K562 (cell line): ENCODE data around the gene AMBRA1. TPM values are rescaled to one million over a fixed set of nuclear protein-coding genes. Genes with fewer than 3 reads are reported as not detected.

ENCODE experiments used
- ATAC-seq: fragments of 200-7000 bp; cut with Tn5 transposase; 3 replicates; pipeline ENCODE4 v1.9.1; 2020; ENCODE audit warnings: moderate library complexity
- BruUV-seq: library from RNA; stranded (reverse); fragments of 400-500 nt; replicated peaks from 2 replicates; lab custom pipeline; 2021; lab: Mats Ljungman, UMichigan
- CTCF ChIA-PET: fragments of 300-600 bp; formaldehyde crosslinking; extraction: SDS; loops from one replicate; lab custom pipeline; 2021; ENCODE audit warnings: low intra/inter-chr PET ratio; lab: Yijun Ruan, JAX
- POLR2A ChIA-PET: fragments of 300-600, 350-650 bp; sonication (Branson Sonifier 250); formaldehyde crosslinking; extraction: SDS; loops from one replicate; lab custom pipeline; 2021; ENCODE audit warnings: antibody characterized with exemption, inconsistent platforms; lab: Yijun Ruan, JAX
- DNase-seq, 4 experiments: peaks; one replicate each; pipeline versions ENCODE4 v3.0.0 to v3.0.0-alpha.2; 2011 to 2018; ENCODE audit warnings: low spot score in 3 of 4, mixed read lengths in 3 of 4; ENCODE audit errors: extremely low read depth in 1 of 4
- FAIRE-seq: peaks from 2 replicates; lab custom pipeline; 2011; peaks lifted over from hg19 to GRCh38; lab: Jason Lieb, UNC
- H2AFZ ChIP-seq: 2 replicates; pipeline ENCODE4 v1.6.0; 2011; ENCODE audit warnings: low read depth, low read length, control low read depth, inconsistent platforms
- H3K27ac ChIP-seq: fragments of 200-600 bp; 3 replicates; pipeline ENCODE4 v1.8.0; 2011; ENCODE audit warnings: low read depth, mild to moderate bottlenecking, control low read depth, inconsistent platforms, low read length, moderate library complexity, mixed read lengths; ENCODE audit errors: extremely low read depth
- H3K27me3 ChIP-seq, 2 experiments: fragments of 300-600 bp in 1 of 2; 2 replicates in 1 of 2; 3 replicates in 1 of 2; pipeline versions ENCODE4 v1.6.0 to v1.8.0; 2011; ENCODE audit warnings: inconsistent platforms in 2 of 2, low read length in 2 of 2, mild to moderate bottlenecking in 1 of 2, mixed read lengths in 1 of 2, moderate library complexity in 1 of 2; ENCODE audit not compliant: control insufficient read depth in 2 of 2, insufficient read depth in 2 of 2
- H3K36me3 ChIP-seq: fragments of 300-600 bp; 3 replicates; pipeline ENCODE4 v1.8.0; 2011; ENCODE audit warnings: mild to moderate bottlenecking, low read length, inconsistent platforms; ENCODE audit not compliant: control insufficient read depth, insufficient read depth
- H3K4me1 ChIP-seq, 2 experiments: fragments of 200-600 bp in 1 of 2; replicated peaks in 1 of 2; 2 replicates in 1 of 2; 3 replicates in 1 of 2; pipeline versions ENCODE4 v1.5.1 to v1.8.0; 2011; ENCODE audit warnings: inconsistent platforms in 2 of 2, low read length in 2 of 2, mild to moderate bottlenecking in 1 of 2, mixed read lengths in 1 of 2, moderate library complexity in 1 of 2; ENCODE audit not compliant: control insufficient read depth in 2 of 2, insufficient read depth in 2 of 2
- H3K4me2 ChIP-seq: 2 replicates; pipeline ENCODE4 v1.6.1; 2011; ENCODE audit warnings: low read length, control low read depth, inconsistent platforms, mixed read lengths; ENCODE audit not compliant: insufficient read depth
- H3K4me3 ChIP-seq: fragments of 200-600 bp; sonication (generic), shearing (Covaris generic); 2 replicates; pipeline ENCODE4 v1.5.1; 2016; ENCODE audit warnings: control low read depth, inconsistent platforms
- H3K79me2 ChIP-seq: fragments of 200-600 bp; 3 replicates; pipeline ENCODE4 v1.8.0; 2011; ENCODE audit warnings: low read length, inconsistent platforms; ENCODE audit not compliant: control insufficient read depth, insufficient read depth
- H3K9ac ChIP-seq, 2 experiments: 2 replicates each; pipeline versions ENCODE4 v1.6.0 to v1.6.1; 2011; ENCODE audit warnings: low read depth in 2 of 2, low read length in 2 of 2, control low read depth in 1 of 2, inconsistent platforms in 1 of 2, mild to moderate bottlenecking in 1 of 2, mixed read lengths in 1 of 2; ENCODE audit not compliant: insufficient read depth in 1 of 2
- H3K9me1 ChIP-seq: one replicate; pipeline ENCODE4 v1.6.0; 2011; ENCODE audit warnings: inconsistent platforms, mild to moderate bottlenecking, low read length, moderate library complexity; ENCODE audit not compliant: control insufficient read depth, insufficient read depth
- H3K9me3 ChIP-seq: replicated peaks from 2 replicates; pipeline ENCODE4 v1.5.1; 2011; ENCODE audit warnings: low read depth, low read length, inconsistent platforms; ENCODE audit not compliant: control insufficient read depth, insufficient read depth
- H4K20me1 ChIP-seq: replicated peaks from 2 replicates; pipeline ENCODE4 v1.6.1; 2011; ENCODE audit warnings: low read length, inconsistent platforms, mixed read lengths; ENCODE audit not compliant: control insufficient read depth, insufficient read depth
- HCFC1 ChIP-seq: IDR thresholded peaks from 2 replicates; pipeline ENCODE4 v1.6.1; 2012; ENCODE audit warnings: low read depth, low read length, improper control_type of control experiment
- PKNOX1 ChIP-seq: fragments of 450-650 bp; IDR thresholded peaks from 2 replicates; pipeline ENCODE4 v1.6.1; 2016
- SMARCA4 ChIP-seq: fragments of 450-650 bp; IDR thresholded peaks from 2 replicates; pipeline ENCODE4 v1.6.1; 2016
- SMARCE1 ChIP-seq: fragments of 450-650 bp; IDR thresholded peaks from 2 replicates; pipeline ENCODE4 v1.7.1; 2016; ENCODE audit warnings: mild to moderate bottlenecking
- SMC3 ChIP-seq: conservative IDR thresholded peaks from 2 replicates; pipeline ENCODE4 v1.6.1; 2011; ENCODE audit warnings: low read depth, low read length, improper control_type of control experiment; ENCODE audit not compliant: insufficient read depth
- TFE3 ChIP-seq: fragments of 450-650 bp; formaldehyde crosslinking; IDR thresholded peaks from 2 replicates; pipeline ENCODE4 v1.4.0; 2020; ENCODE audit warnings: mild to moderate bottlenecking, mixed read lengths
- XRCC3 ChIP-seq: fragments of 450-650 bp; IDR thresholded peaks from 2 replicates; pipeline ENCODE4 v1.6.1; 2017; ENCODE audit warnings: mild to moderate bottlenecking, moderate library complexity
- ZNF232 ChIP-seq: sonication (generic); formaldehyde crosslinking; IDR thresholded peaks from 2 replicates; pipeline ENCODE4 v1.8.0; 2022; ENCODE audit warnings: mild to moderate bottlenecking, missing genetic modification reagents
- ZNF24 ChIP-seq: fragments of 450-650 bp; IDR thresholded peaks from 2 replicates; pipeline ENCODE4 v1.6.1; 2016
- ZNF274 ChIP-seq: IDR thresholded peaks from 2 replicates; pipeline ENCODE4 v1.6.1; 2011; ENCODE audit warnings: low read depth, mild to moderate bottlenecking, low read length, moderate library complexity, borderline replicate concordance
- WGBS: fragments of 100-300 bp; shearing (Covaris generic); methylation state at CpG from one replicate; pipeline ENCODE4 v1.1.6; 2016; ENCODE audit warnings: low coverage, mixed read lengths; ENCODE audit not compliant: insufficient coverage; ENCODE audit errors: missing lambda C conversion rate; 5-methylcytosine and 5-hydroxymethylcytosine counted together
- in situ Hi-C: fragments of 300-500 bp; cut with MboI; formaldehyde crosslinking; loops from 4 replicates; pipeline ENCODE4 v1.15.0; 2018; ENCODE audit warnings: inconsistent platforms, mixed read lengths
- intact Hi-C: fragments of 100-400 bp; cut with micrococcal nuclease; formaldehyde crosslinking; loops from 2 replicates; pipeline ENCODE4 v1.14.2; 2022
- polyA plus RNA-seq, 8 experiments: library from polyadenylated mRNA; depleted of rRNA in 4 of 8; stranded (reverse) in 5 of 8; unstranded in 3 of 8; fragments of >200 nt; fragmentation: Nextera tagmentation in 2 of 8; fragmentation: Illumina TruSeq in 1 of 8; extraction: Ambion mirVana in 2 of 8; extraction: Trizol in 1 of 8; gene quantifications; 2 replicates each; pipeline versions ENCODE4 v1.2.1 to v1.2.3, GENCODE V29; 2011 to 2014; ENCODE audit warnings: inconsistent platforms in 1 of 8, missing spikeins in 1 of 8
- total RNA-seq, 7 experiments: library from RNA; depleted of rRNA in 6 of 7; stranded (reverse); fragments of >200 nt in 6 of 7; fragmentation: Illumina TruSeq in 2 of 7; extraction: Trizol in 2 of 7; gene quantifications; 2 replicates each; pipeline versions ENCODE4 v1.2.1 to v1.2.3, GENCODE V29; 2011 to 2021; ENCODE audit warnings: low replicate concordance in 1 of 7

AMBRA1 gene
- total and polyA plus RNA-seq, 9 of the 15 experiments (the other 6 are each of a cell fraction or from before 2014, with no cell fraction given): 0.15 to 24.5 (median 13.0) TPM

- TF ChIP-seq SMARCE1: 0 out of 2 replicates have a peak, but pooled peaks have one; percentile 42
Observed at GRCh38 chr11:46508360-46508759, 85.5 kb downstream of the AMBRA1 start (continued).

- Histone ChIP-seq H3K9me1 (peaks cover 7% of the 10 kb centered on the region), H3K79me2 (peaks cover 8% of the 10 kb centered on the region; the same call in 2 of the 3 replicates), H3K36me3 (peaks cover 43% of the 10 kb centered on the region), H3K9me3 (no peaks in the 10 kb centered on the region), H3K4me1 (peaks cover 13 to 35% of the 10 kb centered on the region in 2 experiments), H2AFZ (no peak overlapping the region), H3K4me2 (no peak overlapping the region), H3K9ac (no peak overlapping the region), H3K4me3 (no peak overlapping the region), H3K27ac (no peak overlapping the region), H4K20me1 (peaks cover 6% of the 10 kb centered on the region; the same call in 1 of the 2 replicates), H3K27me3 (no peaks in the 10 kb centered on the region)
- in situ Hi-C loops: no loop called here
- DNase-seq: no peak
- ATAC-seq: no peak
- TF ChIP-seq ZNF24 (no peak), SMC3 (no peak), SMARCA4 (no peak), TFE3 (no peak), PKNOX1 (peak; percentile 60), HCFC1 (no peak), ZNF232 (CRISPR knock-in tag) (no peak), ZNF274 (no peak), XRCC3 (no peak)
- no TSS peak for BruUV-seq
- ChIA-PET POLR2A (interaction anchor here (1.0 to 2.4 kb wide), 3 partner anchors 12 to 25 kb away, joined by 3 to 11 read pairs (median 8); no protein-coding TSS in a partner anchor), CTCF (interaction anchor here (0.6 kb wide), 1 partner anchor 29 kb away, joined by 3 read pairs; no protein-coding TSS in a partner anchor)
- intact Hi-C loops: no loop called here
- WGBS: 84% methylated on average over 2 of the region's 2 CpGs
- no peak for FAIRE-seq
Observed at GRCh38 chr11:46506483-46506791, 87.4 kb downstream of the AMBRA1 start.
